ENCODE measurements around the gene OSBPL5. TPM values are rescaled to one million over a fixed set of nuclear protein-coding genes. Genes with fewer than 3 reads are reported as not detected.
A peak's percentile ranks its signal among the peaks of the same experiment; 100 is the strongest.
"Not testable (repeated sequence)": the region's sequence is repeated elsewhere in the genome, so short reads cannot be mapped to it uniquely, and the experiment has no call there.

The OSBPL5 gene
- total RNA-seq, 1 donor from 2014 or later: 19.6 TPM

DNA sequence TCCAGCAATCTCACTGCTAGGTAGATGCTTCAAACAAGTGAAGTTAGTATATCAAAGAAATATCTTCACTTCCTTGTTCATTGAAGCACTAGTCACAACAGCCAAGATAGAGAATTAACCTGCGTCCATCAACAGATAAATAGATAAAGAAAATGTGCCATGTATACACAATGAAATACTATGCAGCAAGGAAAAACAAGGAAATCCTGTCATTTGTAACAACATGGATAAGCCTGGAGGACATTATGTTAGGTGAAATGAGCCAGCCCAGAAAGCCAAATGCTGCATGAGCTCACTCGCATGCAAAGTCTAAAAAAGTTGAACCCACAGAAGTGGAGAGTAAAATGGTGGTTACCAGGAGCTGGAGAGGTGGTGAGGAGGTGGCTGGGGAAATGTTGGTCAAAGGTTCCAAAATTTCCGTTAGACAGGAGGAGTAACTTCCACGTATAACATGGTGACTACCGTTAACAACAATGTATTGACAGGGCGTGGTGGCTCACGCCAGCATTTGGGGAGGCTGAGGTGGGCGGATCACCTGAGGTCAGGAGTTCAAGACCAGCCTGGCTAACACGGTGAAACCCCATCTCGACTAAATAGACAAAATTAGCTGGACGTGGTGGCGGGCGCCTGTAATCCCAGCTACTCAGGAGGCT, 84.3 kb downstream of the OSBPL5 start:
- no peak for DNase-seq

DNA sequence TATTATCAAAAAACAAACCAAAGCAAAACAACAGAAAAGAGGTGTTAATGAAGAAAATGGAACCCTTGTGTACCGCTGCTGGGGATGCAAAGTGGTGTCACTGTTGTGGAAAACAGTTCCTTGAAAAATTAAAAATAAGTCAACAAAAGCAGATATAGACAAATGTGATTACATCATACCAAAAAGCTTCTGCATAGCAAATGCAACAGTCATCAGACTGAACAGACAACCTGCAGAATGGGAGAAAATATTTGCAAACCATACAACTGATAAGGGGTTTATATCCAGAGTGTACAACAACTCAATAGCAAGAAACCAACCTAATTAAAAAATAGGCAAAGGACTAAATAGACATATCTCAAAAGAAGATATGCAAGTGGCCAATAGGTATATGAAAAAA, 85.0 kb downstream of the OSBPL5 start:
- no peak for DNase-seq

DNA sequence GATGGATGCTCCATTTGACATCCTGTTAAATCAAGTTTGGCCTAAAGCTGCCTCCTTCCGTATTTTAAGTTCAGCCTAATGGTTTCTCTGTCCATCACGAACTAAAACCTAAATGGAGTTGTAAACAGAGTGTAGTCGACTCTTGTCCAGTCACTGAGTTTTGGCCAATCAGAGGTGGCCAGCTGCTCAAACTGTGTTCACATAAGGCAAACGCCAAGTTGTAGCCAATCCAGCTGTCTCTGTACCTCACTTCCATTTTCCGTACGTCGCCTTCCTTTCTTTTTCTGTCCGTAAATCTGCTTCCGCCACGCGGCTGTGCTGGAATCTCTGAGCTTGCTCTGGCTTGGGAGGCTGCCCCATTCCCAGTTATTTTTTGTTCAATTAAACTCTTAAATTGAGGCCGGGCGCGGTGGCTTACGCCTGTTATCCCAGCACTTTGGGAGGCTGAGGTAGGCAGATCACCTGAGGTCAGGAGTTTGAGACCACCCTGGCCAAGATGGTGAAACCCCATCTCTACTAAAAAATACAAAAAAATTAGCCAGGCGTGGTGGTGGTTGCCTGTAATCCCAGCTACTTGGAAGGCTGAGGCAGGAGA, 87.2 kb downstream of the OSBPL5 start:
- DNase-seq: no peak

DNA sequence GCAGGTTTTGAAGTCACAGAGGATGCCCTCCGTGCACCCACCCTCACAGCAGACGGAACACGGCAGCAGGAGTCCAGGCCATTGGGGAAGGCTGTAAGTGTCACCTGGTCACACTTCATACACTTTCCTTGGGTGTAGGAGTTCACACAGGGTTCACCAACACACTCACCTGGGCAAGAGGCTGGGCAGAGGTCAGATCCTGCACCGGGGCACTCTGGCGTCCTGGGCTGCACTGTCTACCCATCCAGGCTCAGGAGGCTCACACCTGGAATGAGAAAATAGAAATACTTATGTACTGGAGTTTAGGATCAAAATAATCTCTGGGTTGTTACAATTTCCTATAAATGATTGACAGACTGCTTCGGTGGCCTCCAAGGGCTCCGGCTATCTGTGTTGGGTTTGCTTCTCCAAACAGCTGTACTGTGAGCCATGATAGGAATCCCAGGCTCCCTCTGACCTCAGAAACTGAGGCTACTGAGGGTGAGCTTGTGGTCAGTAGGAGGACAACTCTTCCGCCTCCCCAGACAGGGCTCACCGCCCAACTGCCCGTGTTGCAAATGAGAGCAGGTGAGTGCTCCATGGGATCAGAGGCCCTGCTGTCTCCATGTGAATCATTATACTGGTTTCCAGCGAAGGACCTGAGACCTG, 87.8 kb downstream of the OSBPL5 start:
- DNase-seq: no peak

DNA sequence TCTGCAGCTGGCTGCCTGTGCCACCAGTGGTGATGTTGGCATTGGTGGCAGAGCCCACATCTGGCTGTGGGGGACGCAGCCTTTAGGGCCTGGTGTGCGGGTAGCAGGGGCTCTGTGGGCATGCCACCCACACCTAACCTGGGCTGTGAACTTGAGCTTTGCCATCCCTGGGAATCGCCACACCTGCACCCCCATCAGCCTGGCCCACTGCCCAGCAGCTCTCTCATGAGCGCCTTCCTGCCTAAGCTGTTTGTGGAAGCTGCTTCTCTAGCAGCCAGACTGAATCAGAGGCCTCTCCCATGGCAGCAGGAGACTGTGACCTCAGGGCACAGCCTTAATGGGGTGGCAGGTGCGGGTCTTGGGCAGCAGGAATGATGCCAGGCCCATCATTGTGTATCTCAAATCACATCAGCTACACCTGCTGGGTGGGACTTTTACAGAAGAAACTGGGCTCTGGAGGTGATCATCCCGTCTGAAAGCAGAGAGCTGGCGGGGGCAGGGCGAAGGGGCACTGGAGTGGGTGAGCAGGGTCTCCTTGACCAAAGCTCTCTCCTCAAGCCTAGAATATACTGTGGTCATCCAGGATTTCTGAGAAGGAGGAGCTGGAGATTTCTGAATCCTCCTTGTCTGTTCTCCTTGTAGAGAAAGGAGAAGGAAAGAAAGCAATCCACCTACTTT, 90.1 kb downstream of the OSBPL5 start:
- no peak for DNase-seq

DNA sequence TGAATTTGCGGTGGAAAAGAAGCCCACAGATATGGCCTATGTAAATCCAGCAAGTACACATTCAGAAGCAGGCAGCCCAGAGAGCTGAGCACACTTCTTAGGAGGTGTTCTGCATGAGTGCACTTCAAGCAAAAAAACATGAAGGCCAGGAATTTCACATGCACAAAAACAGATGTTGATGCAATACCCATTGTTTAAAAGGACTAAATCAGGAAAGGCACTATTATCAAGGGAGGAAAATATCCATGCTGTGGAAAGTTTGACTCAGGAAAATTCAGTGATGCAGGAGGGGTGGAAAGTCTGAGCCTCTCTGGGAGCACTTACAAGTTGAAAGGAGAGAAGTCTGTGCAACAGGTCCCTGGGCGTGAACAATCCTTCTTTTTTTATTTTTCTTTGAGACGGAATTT, 92.1 kb downstream of the OSBPL5 start:
- peak; percentile 87 for DNase-seq

DNA sequence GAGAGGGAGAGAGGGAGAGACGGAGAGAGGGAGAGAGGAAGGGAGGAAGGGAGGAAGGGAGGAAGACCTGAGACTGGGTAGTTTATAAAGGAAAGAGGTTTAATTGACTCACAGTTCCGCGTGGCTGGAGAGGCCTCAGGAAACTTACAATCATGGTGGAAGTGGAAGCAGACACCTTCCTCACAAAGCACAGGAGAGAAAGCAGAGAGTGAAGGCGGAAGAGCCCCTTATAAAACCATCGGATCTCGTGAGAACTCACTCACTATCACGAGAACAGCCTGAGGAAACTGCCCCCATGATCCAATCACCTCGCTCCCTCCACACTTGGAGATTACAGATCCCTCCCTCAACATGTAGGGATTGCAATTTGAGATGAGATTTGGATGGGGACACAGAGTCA, 95.7 kb downstream of the OSBPL5 start:
- no peak for DNase-seq

DNA sequence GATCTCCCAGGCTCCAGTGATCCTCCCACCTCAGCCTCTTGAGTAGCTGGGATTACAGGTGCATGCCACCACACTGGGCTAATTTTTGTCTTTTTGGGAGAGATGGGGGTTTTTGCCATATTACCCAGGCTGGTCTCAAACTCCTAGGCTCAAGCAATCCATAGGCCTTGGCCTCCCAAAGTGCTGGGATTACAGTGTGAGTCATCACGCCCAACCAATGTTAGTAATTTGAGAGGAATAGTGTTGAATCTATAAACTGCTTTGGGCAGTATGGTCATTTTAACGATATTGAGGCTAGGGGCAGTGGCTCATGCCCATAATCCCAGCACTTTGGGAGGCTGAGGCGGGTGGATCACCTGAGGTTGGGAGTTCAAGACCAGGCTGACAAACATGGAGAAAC, 98.8 kb downstream of the OSBPL5 start:
- DNase-seq: not testable (repeated sequence)

DNA sequence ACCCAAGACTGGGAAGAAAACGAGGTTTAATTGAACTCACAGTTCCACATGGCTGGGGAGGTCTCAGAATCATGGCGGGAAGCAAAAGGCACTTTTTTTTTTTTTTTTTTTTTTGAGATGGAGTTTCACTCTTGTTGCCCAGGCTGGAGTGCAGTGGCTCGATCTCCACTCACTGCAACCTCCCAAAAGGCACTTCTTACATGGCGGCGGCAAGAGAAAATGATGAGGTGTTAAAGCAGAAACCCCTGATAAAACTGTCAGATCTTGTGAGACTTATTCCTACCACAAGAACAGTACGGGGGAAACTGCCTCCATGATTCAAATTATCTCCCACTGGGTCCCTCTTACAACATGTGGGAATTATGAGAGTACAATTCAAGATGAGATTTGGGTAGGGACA, 100.4 kb downstream of the OSBPL5 start:
- not testable (repeated sequence) for DNase-seq

DNA sequence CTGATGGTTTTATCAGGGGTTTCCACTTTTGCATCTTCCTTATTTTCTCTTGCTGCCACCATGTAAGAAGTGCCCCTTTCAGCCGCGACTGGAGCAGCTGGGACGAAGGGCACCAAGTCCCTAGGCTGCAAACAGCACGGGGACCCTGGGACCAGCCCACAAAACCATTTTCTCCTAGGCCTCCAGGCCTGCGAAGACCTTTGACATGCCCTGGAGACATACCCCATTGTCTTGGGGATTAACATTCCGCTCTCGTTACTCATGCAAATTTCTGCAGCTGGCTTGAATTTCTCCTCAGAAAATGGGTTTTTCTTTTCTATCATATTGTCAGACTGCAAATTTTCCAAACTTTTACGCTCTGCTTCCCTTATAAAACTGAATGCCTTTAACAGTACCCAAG, 101.2 kb downstream of the OSBPL5 start:
- DNase-seq: not testable (repeated sequence)

DNA sequence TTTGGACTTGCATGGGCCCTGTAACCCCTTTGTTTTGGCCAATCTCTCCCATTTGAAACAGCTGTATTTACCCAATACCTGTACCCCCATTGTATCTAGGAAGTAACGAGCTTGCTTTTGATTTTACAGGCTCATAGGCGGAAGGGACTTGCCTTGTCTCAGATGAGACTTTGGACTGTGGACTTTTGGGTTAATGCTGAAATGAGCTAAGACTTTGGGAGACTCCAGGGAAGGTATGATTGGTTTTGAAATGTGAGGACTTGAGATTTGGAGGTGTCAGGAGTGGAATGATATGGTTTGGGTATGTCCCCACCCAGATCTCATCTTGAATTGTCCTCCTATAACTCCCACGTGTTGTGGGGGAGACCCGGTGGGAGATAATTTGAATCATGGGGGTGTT, 101.7 kb downstream of the OSBPL5 start:
- not testable (repeated sequence) for DNase-seq

DNA sequence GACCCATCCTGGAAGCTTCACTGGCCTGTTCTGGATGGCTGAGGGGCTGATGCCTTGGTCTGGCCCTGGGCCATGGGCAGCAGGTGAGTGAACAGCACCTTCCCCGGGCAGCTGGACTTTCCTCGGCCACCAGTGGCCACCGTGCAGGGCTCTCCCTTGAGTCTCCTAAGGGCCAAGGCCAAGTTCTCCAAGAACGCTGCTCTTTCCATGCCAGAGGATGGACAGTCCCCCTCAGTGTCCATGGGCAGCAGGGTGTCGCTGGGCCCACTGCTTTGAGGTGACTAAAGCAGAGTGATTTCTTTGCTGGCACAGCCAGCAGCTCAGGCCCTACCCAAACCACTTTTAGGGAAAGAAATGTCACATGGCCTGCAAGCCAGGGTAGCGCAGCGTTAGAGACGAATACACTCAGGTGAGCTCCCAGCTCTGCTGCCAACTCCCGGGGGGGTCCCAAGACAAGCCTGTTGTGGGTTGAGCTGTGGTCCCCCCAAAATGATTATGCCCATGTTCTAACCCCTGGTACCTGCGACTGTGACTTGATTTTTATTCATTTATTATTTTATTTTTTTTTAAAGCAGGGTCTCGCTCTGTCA, 104.6 kb downstream of the OSBPL5 start:
- no peak for DNase-seq

DNA sequence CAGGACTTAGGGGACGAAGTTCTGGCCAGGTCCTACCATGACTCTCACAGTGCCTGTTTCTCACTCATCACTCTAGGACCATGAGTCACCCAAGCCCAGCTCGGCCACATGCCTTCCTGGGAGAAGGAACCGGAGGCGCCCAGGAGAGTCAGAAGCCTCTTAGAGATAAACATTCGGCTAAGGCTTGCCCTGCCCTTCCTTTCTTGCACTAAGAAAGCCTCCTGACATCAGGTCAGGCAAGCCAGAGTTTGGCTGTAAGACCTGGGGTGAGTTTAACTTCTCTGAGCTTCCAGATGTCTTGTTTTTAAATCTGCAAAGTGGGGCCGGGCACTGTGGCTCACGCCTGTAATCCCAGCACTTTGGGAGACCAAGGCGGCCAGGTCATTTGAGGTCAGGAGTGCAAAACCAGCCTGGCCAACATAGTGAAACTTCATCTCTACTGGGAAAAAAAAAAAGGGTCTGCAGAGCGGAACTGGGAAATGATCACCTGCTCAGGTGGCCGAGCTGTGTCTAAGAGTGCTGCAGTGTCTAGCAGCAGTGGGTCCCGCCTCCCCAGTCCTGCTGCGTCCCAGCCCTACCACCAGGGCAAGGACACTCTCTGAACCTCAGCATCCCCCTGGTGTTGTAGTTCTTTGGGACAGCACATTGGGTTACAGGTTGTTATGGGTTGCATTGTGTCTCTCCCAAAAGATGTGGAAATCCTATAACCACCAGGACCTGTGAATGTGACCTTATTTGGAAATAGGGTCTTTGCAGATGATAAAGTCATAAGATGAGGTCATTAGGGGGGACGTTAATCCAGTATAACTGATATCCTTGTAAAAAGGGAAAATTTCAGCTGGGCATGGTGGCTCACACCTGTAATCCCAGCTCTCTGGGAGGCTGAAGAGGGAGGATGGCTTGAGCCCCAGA, 106.1 kb downstream of the OSBPL5 start:
- DNase-seq: no peak

DNA sequence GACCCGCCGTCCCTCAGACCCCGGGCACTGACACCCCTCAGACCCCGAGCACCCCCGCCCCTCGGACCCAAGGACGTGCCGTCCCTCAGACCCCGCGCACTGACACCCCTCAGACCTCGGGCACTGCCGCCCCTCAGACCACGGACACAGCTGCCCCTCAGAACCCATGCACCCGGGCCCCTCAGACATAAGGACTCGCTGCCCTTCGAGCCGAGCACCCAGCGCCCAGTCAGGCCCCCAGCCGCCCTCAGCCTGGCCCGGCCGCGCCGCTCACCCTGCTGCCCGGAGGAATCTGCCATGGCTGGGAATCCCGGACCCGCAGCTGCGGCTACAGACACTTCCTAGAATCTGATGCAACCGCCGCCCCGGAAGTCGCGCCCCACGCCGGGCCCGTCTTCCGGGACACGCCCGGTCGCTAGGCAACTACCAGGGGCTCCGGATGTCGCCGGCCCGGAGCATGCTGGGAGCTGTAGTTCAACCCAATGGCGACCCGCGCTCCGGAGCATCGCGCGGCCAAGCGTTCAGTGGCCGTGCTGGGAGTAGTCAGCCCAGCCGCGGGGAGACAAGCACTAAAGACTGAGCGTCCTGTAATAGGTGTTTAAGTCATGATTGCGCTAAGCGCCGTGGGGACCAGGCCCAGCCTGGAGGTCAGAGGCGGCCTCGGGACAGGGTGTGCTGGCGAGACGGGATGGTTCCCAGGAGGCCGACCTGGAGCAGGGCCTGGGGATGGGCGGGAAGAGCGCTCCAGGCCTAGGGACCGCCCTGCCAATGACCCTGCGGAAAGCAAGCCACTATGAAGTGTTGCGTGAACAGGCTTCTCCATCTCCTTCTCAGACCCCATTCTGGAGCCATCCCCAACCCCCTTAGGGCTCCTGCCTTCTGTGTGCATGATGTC, 107.8 kb downstream of the OSBPL5 start, which contains the start of gene CARS1:
CARS1 (minus strand) TSS at position 355 of the 895 bp plus-strand sequence; CDS start at position 299, 56 bp downstream.
- peak; percentile 81 for DNase-seq

DNA sequence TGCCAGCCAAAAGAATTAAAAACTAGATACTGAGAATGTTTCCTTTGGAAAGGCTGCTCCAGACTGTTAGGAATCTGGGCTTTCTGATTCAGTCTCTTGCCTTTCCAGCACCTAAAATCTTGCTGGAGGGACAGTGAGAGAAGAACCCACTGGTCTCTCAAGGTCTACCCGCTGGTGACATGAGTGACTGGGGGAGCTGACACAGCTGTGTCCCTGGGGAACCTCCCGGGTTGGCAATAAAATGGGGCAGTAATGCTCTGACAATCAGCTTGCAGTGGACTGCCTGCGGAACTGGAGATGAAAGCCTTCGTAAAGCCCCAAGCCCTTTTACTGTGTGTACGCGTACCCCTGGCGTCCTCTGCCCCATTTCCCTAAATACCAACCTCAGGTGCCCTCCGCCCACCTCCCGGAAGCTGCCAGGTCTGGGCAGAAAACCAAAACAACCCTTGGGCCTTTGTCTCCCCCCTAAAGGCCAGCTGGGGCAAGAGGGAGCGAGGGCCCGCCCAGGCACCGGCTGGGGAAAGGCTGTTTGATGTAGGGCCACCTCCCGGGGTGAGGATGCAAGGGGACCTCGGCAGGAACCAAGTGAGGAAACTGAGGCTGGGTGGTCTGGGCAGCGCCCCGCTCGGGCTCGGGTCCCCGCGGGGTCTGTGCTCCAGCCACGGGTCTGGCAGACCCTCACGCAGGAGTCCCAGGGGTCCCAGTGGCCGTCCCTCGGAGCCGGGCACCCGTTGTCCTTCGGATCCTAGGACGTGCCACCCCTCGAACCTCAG, 108.6 kb downstream of the OSBPL5 start:
- DNase-seq: no peak

DNA sequence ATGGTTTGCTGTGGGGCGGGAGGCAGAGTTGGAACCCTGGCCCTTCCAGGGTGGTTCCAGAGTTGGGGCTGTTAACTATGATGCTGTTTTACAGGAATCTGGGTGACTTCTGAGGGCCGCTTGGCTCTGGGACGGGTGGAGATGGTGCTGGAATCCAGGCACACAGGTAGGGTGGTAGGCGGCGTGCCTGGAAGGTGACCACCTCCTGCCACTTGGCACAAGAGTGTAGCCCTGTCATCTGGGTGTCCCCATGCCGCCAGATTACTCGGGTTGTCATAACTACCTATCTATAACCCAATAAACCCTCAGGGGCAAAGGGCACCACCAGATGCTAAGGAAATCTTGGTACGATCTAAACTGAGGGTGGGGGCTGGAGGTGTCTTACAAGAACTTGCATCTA, 109.2 kb downstream of the OSBPL5 start:
- DNase-seq: no peak

DNA sequence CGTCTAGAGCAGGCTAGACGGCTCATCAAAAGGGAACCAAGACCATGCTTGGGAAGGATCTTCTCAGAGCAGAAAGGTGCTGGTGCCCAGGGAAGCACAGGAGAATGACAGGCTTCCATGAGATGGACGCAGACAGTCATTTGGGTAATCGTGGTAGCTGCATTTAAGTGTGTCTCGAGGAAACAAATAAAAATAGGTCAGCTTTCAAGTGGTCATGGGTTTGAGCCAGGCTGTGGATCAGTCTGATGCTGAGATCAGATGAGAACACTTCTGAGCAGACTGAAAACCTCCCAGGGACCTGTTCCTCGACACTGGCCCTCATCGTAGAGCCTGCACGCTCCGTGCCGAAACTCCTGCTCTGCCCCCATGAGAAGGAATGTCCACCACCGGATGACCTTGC, 112.5 kb downstream of the OSBPL5 start:
- no peak for DNase-seq

DNA sequence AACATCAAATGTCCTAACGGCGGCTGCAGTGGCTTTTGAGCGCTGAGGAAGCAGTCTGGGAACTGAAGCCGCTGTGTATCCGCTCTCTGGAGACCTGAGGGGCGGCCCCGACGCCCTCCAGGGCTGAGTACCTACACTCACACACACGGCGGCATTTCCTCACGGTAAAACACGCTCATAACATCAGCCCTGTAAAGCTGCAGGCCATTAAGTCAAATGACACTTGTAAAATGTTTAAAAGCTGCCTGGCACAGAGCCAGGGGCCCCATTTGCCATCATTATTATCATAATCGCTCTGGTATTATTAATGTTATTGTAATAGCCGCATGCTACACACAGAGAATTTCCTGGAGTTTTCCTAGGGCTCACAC, 113.0 kb downstream of the OSBPL5 start:
- DNase-seq: no peak

DNA sequence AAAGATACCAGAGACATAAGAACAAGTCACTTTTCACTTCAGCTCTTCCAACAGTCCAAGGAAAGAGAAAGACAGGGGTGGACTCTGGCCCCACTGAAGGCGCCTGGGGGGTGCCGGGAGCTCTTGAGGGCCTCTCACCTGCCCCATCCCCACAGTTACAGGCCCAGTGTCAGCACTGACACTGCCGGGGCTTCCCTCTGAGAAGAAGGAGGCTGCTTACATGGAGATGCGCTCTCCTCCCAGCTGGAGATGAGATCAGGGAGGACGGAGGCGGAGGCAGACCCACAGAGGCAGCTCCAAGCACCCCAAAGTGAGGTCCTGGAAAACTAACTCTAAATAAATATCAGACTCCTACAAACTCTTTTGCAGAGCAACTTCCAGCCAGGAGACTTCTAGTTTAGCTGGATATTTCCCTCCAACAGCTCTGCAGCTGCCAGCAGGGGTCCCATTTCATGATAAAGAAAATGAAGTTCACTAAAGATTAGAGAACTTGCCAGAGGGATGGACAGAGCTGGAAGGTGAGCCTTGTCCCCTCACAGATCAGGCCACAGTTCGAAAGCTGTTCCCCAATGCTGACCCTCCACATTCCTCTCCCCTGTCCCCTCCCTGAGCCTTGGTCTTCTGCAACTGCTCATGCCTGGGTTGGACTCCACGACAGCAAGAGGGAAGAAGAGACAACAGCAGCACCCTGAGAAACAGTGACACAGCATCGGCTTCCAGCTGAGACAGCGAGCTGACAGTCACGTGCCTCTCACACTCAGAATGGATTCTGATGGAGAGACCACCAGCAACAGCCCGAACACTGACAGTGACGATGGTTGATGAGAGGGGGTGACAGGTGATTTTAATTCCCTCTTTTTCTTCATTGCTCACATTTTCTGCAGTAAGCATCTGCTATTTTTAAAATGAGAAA, 113.7 kb downstream of the OSBPL5 start:
- DNase-seq: no peak
